Lung (tissue), 12 donors: Measurements from ENCODE around the gene PMIS2. TPM values are rescaled to one million over a fixed set of nuclear protein-coding genes. Genes with fewer than 3 reads are reported as not detected.

Source experiments
- ATAC-seq: fragments of 200-7000 bp; cut with Tn5 transposase; one replicate; pipeline ENCODE4 v1.9.1; 2020; ENCODE audit warnings: moderate number of reproducible peaks; ENCODE audit not compliant: insufficient read depth, low FRiP score
- DNase-seq, 3 donors: peaks; one replicate each; pipeline ENCODE4 v3.0.0-alpha.2; 2013 to 2017
- H3K27ac ChIP-seq, 2 donors: one replicate each; pipeline ENCODE4 v1.5.1; 2013; ENCODE audit warnings: mild to moderate bottlenecking in 2 of 2, moderate library complexity in 2 of 2, control low read depth in 1 of 2, inconsistent platforms in 1 of 2, low read depth in 1 of 2, low read length in 1 of 2
- H3K27me3 ChIP-seq, 3 donors: one replicate each; pipeline ENCODE4 v1.5.1; 2013; ENCODE audit warnings: low read length in 2 of 3; ENCODE audit not compliant: control insufficient read depth in 3 of 3, insufficient read depth in 3 of 3
- H3K36me3 ChIP-seq, 4 donors: one replicate each; pipeline ENCODE4 v1.5.1; 2013; ENCODE audit warnings: low read length in 4 of 4, mild to moderate bottlenecking in 1 of 4, moderate library complexity in 1 of 4; ENCODE audit not compliant: control insufficient read depth in 4 of 4, insufficient read depth in 4 of 4
- H3K4me1 ChIP-seq, 5 donors: one replicate each; pipeline ENCODE4 v1.5.1; 2013; ENCODE audit warnings: low read length in 5 of 5, mild to moderate bottlenecking in 2 of 5, moderate library complexity in 1 of 5; ENCODE audit not compliant: control insufficient read depth in 5 of 5, insufficient read depth in 5 of 5
- H3K4me3 ChIP-seq: one replicate; pipeline ENCODE4 v1.5.1; 2013; ENCODE audit warnings: mild to moderate bottlenecking, control low read depth, moderate library complexity
- H3K9ac ChIP-seq, 2 donors: one replicate each; pipeline ENCODE4 v1.5.1; 2013; ENCODE audit warnings: low read length in 2 of 2, control low read depth in 1 of 2; ENCODE audit not compliant: insufficient read depth in 1 of 2
- H3K9me3 ChIP-seq, 4 donors: one replicate each; pipeline ENCODE4 v1.5.1; 2013; ENCODE audit warnings: low read length in 3 of 4, mild to moderate bottlenecking in 1 of 4, moderate library complexity in 1 of 4; ENCODE audit not compliant: control insufficient read depth in 4 of 4, insufficient read depth in 3 of 4
- WGBS, 2 donors: extraction: QIAGEN DNeasy Blood & Tissue Kit; methylation state at CpG; one replicate each; pipeline ENCODE4 v1.1.7; 2013; 5-methylcytosine and 5-hydroxymethylcytosine counted together
- polyA plus RNA-seq, 2 donors: library from polyadenylated mRNA; stranded (reverse); fragments of 200-250 nt; gene quantifications; one replicate each; pipeline ENCODE4 v1.2.1, GENCODE V29; 2013
- total RNA-seq, 2 donors: library from RNA; depleted of rRNA in 1 of 2; stranded (reverse); fragments of >200 nt in 1 of 2; gene quantifications; one replicate each; pipeline ENCODE4 v1.2.1, GENCODE V29; 2014 to 2021
- TF ChIP-seq, protein P1 (sequence below): IDR thresholded peaks from 2 replicates; pipeline ENCODE4 v1.5.1; 2012; ENCODE audit warnings: mild to moderate bottlenecking; ENCODE audit errors: control extremely low read depth, extremely low read depth
- donor health status: control.
- donor health status: control.
- donor health status: Bipolar disorder and iron deficiency.
- donor health status: healthy.
- donor health status: DM: yes; HTN: yes; CAD: no.

The PMIS2 gene
- total and polyA plus RNA-seq, 4 donors: not detected

DNA sequence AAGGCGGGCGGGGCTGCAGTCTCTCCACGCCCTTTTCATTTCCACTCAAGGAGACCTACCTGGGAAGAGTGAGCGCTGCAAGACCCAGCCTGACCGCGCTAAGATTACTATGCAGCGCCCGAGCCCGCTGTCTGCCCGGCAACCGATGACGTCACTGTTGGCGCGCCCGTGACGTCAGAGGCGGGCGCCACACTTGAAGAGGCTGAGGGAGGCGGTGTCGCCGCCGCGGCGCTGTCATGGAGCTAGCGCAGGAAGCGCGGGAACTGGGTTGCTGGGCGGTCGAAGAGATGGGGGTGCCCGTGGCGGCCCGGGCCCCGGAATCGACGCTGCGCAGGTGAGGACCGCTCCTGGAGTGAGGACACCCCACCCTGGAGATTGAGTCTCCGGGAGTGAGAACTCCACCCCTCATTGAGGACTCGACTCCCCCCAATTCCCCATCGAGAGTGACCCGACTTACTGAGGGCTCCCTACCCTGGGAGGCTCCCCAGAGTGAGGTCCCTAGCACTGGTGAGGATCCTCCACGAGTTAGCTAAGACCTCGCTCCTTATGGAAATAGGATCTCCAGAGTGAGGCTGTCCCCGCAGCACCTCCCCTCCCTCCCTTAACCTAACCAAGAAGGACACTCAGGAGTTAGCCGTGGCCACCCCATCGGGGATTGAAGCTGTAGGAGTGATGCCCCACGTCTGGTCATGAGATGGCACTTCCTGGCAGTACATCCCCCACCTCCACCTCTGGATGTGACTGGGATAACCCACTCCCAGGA is 26.8 kb downstream of the PMIS2 start, which contains the start of gene HAUS5:
HAUS5 (plus strand) TSS at position 177 of the 763 bp plus-strand sequence; CDS start at position 237, 60 bp downstream.
- Histone ChIP-seq H3K9me3 (peaks cover 0 to 4% (median 2%) of the 10 kb centered on the region in 4 donors), H3K9ac (peak within 1 kb of the TSS; percentile 86 to 94), H3K27me3 (no peaks in the 10 kb centered on the region), H3K36me3 (peaks cover 0 to 11% (median 5%) of the 10 kb centered on the region in 4 donors), H3K27ac (peak within 1 kb of the TSS; percentile 20 to 52), H3K4me1 (peaks cover 0 to 10% (median 3%) of the 10 kb centered on the region in 5 donors), H3K4me3 (peak within 1 kb of the TSS; percentile 39)
- TF ChIP-seq, protein P1, sequence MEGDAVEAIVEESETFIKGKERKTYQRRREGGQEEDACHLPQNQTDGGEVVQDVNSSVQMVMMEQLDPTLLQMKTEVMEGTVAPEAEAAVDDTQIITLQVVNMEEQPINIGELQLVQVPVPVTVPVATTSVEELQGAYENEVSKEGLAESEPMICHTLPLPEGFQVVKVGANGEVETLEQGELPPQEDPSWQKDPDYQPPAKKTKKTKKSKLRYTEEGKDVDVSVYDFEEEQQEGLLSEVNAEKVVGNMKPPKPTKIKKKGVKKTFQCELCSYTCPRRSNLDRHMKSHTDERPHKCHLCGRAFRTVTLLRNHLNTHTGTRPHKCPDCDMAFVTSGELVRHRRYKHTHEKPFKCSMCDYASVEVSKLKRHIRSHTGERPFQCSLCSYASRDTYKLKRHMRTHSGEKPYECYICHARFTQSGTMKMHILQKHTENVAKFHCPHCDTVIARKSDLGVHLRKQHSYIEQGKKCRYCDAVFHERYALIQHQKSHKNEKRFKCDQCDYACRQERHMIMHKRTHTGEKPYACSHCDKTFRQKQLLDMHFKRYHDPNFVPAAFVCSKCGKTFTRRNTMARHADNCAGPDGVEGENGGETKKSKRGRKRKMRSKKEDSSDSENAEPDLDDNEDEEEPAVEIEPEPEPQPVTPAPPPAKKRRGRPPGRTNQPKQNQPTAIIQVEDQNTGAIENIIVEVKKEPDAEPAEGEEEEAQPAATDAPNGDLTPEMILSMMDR: no peak
- DNase-seq: peak; percentile 94 to 97 (median 96)
- 0% methylated on average over 41 to 47 of the region's 47 CpGs for WGBS, 2 donors
- ATAC-seq: peak; percentile 91

GRCh38 chr19:35613574-35613973 is 27.6 kb downstream of the PMIS2 start:
- no peaks in the 10 kb centered on the region for H3K9me3 ChIP-seq
- no peak overlapping the region for H3K4me3 ChIP-seq
- ATAC-seq (no peak), DNase-seq (no peak)
- H3K9ac ChIP-seq: peak overlapping the region in 1 of 2 donors; percentile 86
- peaks cover 0 to 10% (median 3%) of the 10 kb centered on the region in 5 donors for H3K4me1 ChIP-seq
- no peaks in the 10 kb centered on the region for H3K27me3 ChIP-seq
- H3K27ac ChIP-seq: no peak overlapping the region
- WGBS, 2 donors: 71 to 100% methylated on average over 1 of the region's 1 CpG
- H3K36me3 ChIP-seq: peaks cover 0 to 16% (median 5%) of the 10 kb centered on the region in 4 donors
- TF ChIP-seq, protein P1: no peak

- H3K27ac ChIP-seq: no peak overlapping the region
- no peak for ATAC-seq
- peaks cover 0 to 20% (median 8%) of the 10 kb centered on the region in 4 donors for H3K36me3 ChIP-seq
- H3K4me3 ChIP-seq: no peak overlapping the region
- no peaks in the 10 kb centered on the region for H3K9me3 ChIP-seq
- peaks cover 0 to 10% (median 3%) of the 10 kb centered on the region in 5 donors for H3K4me1 ChIP-seq
- 95 to 96% methylated on average over 17 of the region's 17 CpGs for WGBS, 2 donors
- DNase-seq: no peak
- H3K27me3 ChIP-seq: no peaks in the 10 kb centered on the region
- H3K9ac ChIP-seq: no peak overlapping the region
- TF ChIP-seq, protein P1: no peak
These were observed 29.1 kb downstream of the PMIS2 start for GRCh38 chr19:35615036-35615435.
